ENCODE data around the gene ROPN1L.

- TF ChIP-seq, protein P1, sequence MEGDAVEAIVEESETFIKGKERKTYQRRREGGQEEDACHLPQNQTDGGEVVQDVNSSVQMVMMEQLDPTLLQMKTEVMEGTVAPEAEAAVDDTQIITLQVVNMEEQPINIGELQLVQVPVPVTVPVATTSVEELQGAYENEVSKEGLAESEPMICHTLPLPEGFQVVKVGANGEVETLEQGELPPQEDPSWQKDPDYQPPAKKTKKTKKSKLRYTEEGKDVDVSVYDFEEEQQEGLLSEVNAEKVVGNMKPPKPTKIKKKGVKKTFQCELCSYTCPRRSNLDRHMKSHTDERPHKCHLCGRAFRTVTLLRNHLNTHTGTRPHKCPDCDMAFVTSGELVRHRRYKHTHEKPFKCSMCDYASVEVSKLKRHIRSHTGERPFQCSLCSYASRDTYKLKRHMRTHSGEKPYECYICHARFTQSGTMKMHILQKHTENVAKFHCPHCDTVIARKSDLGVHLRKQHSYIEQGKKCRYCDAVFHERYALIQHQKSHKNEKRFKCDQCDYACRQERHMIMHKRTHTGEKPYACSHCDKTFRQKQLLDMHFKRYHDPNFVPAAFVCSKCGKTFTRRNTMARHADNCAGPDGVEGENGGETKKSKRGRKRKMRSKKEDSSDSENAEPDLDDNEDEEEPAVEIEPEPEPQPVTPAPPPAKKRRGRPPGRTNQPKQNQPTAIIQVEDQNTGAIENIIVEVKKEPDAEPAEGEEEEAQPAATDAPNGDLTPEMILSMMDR (conservative IDR thresholded peaks at IDR 0.05): no peak
- no peak for TF ChIP-seq EZH2 (IDR thresholded peaks at IDR 0.05; ENCODE audit: low read depth)
Measured at GRCh38 chr5:10468256-10468655, 26.6 kb downstream of the ROPN1L start.

All from PC-9 (cell line).